LNCaP clone FGC (cell line): ENCODE data around the gene LHX2.

ENCODE experiments used
- DNase-seq: peaks from one replicate; pipeline ENCODE4 v3.0.0-alpha.2; 2011; ENCODE audit warnings: low read depth
- H3K4me3 ChIP-seq: 2 replicates; pipeline ENCODE4 v1.5.1; 2011; ENCODE audit warnings: mild to moderate bottlenecking, low read depth, low read length, control low read depth
- TF ChIP-seq, protein P1 (sequence below): IDR thresholded peaks from 2 replicates; pipeline ENCODE4 v1.5.1; 2012; ENCODE audit warnings: mild to moderate bottlenecking; ENCODE audit not compliant: control insufficient read depth, insufficient read depth; ENCODE audit errors: extremely low read depth

LHX2 gene

GRCh38 chr9:124011460-124012301, at the start of gene LHX2:
LHX2 (plus strand) TSS chr9:124011768; CDS start chr9:124012349, 581 bp downstream.
- TF ChIP-seq, protein P1, sequence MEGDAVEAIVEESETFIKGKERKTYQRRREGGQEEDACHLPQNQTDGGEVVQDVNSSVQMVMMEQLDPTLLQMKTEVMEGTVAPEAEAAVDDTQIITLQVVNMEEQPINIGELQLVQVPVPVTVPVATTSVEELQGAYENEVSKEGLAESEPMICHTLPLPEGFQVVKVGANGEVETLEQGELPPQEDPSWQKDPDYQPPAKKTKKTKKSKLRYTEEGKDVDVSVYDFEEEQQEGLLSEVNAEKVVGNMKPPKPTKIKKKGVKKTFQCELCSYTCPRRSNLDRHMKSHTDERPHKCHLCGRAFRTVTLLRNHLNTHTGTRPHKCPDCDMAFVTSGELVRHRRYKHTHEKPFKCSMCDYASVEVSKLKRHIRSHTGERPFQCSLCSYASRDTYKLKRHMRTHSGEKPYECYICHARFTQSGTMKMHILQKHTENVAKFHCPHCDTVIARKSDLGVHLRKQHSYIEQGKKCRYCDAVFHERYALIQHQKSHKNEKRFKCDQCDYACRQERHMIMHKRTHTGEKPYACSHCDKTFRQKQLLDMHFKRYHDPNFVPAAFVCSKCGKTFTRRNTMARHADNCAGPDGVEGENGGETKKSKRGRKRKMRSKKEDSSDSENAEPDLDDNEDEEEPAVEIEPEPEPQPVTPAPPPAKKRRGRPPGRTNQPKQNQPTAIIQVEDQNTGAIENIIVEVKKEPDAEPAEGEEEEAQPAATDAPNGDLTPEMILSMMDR: peak; percentile 21; the same call in 1 of the 2 replicates
- DNase-seq: peak; percentile 71
- H3K4me3 ChIP-seq: peak within 1 kb of the TSS; percentile 61

GRCh38 chr9:123964761-123965160, 46.8 kb upstream of the LHX2 start:
- TF ChIP-seq, protein P1: no peak
- DNase-seq: no peak
- no peak overlapping the region for H3K4me3 ChIP-seq

- no peak for DNase-seq
- TF ChIP-seq, protein P1: no peak
- H3K4me3 ChIP-seq: no peak overlapping the region
Observed at GRCh38 chr9:123965801-123966686, 45.5 kb upstream of the LHX2 start.

- TF ChIP-seq, protein P1: no peak
- H3K4me3 ChIP-seq: no peak overlapping the region
- DNase-seq: no peak
Observed at GRCh38 chr9:123967323-123967722, 44.2 kb upstream of the LHX2 start.

- TF ChIP-seq, protein P1: no peak
- DNase-seq: no peak
- no peak overlapping the region for H3K4me3 ChIP-seq
Observed at GRCh38 chr9:123972618-123973017, 39.0 kb upstream of the LHX2 start.

GRCh38 chr9:123973590-123974223, 37.9 kb upstream of the LHX2 start:
- DNase-seq: no peak
- TF ChIP-seq, protein P1: no peak
- H3K4me3 ChIP-seq: no peak overlapping the region
